NCI-H226 (cell line): ENCODE data around the gene POLL.

ENCODE experiments used
- DNase-seq: peaks from one replicate; pipeline ENCODE4 v3.0.0-alpha.2; 2015

POLL gene

GRCh38 chr10:101559596-101560297 is 28.3 kb downstream of the POLL start:
- no peak for DNase-seq

- DNase-seq, result no peak
Measured at GRCh38 chr10:101558671-101559595, 29.1 kb downstream of the POLL start.

DNA sequence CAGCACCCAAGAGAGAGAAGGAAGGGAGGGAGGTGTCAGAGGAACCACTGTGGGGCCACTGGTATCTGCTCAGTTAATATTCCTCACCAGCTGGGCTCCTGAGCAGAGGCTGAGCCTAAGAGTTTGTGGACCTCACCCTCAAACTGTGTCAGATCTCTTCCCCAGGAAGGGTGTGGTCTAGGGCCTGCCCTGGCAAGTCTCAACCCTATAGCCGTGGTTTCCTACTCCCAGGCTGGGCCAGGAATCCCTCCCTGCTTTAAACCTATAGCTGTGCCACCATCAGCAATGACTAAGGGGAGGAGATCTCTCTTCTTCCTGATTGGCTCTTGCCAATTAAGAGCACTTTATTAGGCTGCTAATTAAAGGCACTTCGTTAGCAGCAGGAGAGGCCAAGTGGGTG is 29.9 kb downstream of the POLL start:
- peak; percentile 35 for DNase-seq

DNA sequence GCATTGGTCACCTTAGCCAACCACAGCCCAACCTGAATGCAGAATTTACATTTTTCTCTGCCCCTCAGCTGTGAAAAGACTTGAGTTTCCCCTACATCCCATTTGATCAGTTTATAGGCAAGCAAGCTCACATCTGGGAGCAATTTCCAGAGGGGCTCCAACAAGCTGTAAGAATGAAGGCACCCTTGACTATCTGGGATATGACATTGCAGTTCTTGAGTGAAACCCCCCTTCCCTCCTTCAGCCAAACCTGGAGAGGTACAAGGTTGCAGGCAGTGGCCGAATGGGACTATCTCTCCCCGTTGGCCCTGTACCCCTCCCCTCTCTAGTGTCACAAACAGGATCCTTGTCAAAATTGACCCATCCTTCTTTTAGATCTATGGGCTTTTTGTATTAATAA is 30.5 kb downstream of the POLL start:
- no peak for DNase-seq

- no peak for DNase-seq
Measured at GRCh38 chr10:101552442-101552841, 35.6 kb downstream of the POLL start.

DNA sequence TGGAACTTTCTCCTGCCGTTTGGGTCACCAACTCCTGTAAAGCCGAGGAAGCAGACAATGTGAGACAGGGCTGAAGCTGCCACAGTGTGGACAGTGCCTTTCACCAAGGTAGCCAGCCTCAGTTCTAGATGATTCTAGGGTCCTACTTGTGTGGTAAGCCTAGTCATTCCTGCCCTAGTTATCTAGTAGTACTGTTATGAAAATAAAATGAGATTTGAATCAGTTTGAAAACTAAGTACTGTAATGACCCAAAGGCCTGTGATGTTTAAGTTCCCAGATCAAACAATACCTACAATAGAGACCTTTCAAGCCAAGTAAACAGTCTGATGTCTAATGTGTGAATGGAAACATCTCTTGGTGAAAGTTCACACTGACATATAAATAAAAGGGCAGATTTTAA is 37.1 kb downstream of the POLL start:
- DNase-seq, result no peak

DNA sequence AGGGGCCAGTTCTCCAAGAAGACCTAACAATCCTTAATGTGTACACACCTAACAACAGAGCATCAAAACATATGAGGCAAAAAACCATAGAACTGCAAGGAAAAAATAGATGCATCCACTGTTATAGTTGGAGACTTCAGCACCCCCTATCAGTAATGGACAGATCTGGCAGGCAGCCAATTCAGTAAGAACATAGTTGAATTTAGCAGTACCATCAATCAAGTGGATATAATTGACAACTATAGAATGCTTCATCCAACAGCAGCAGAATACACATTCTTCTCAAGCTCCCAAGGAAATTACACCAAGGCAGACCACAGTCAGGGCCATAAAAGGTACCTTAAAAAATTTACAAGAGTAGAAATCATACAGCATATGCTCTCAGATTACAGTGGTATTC is 42.2 kb downstream of the POLL start:
- no peak for DNase-seq

DNA sequence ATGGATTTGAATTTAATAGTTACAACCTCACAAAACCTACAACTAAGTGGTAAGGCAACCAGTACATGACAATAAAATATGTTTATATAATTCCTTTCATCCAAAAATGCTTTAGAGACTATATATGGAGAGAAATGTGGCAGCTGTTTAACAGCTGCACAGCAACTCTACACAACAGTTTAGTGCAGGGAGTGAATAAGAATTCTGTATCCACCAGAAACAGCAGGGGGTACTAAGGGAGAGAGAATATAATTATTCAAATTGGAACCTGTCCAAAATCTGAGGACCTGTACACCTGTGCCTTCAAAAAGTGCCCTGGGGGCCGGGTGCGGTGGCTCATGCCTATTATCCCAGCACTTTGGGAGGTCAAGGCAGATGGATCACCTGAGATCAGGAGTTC is 49.6 kb downstream of the POLL start:
- DNase-seq, result no peak

GRCh38 chr10:101536800-101537199 is 51.3 kb downstream of the POLL start:
- no peak for DNase-seq

DNA sequence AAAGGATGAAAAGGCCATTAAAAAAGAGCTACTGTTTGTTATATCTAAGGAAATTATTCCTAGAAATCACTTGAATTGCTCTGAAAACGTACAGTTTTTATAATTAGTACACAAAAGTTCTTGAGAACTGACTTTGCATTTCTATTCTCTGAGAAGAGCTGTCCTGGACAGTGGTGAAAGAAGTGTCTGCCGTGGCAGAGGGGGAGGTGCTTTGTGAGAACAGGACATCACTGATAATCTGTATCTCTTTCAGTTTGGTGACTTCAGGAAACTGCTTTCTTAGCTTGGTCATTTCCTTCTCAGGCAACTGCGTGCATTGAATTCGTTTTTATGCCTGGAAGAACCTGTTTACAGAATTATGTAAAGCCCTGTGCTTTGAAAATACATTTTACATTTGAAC is 52.1 kb downstream of the POLL start:
- no peak for DNase-seq

DNA sequence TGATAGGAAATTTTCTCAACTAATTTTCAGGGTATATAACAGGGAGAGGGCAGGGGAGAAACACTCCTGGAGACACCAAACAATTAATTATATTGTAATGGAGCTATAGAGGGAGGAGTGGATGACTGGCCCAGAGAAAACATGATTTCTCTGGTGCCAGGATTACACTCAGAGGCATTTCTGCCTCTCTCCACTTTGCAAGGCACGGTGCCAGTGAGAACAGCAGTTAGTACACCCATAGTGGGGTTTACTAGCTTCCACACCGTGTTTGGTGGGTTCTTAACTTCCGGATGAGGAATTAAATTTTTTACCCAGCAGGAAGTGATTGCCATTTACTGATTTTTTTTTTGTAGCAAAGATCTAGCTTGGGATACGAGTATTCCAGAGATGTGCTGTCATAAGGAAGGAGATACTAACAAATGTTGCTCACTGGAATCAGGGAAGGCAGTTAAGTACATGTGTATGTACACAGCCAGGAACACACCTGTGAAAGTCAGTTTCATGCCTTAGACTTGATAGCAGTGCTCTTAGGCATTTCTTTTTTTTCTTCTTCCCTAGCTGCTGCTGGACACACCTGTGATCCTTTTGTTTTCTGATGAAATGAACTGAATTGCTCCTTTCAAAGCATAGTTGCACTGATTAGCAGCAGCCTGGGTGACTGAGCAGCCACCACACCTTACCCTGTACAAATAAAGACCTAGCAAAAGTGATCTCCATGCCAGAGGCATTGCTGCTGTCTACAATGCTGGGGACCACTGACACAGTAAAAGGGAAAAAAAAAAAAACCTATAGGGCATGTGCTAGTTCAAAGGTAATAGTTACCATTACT is 58.1 kb downstream of the POLL start:
- no peak for DNase-seq

DNA sequence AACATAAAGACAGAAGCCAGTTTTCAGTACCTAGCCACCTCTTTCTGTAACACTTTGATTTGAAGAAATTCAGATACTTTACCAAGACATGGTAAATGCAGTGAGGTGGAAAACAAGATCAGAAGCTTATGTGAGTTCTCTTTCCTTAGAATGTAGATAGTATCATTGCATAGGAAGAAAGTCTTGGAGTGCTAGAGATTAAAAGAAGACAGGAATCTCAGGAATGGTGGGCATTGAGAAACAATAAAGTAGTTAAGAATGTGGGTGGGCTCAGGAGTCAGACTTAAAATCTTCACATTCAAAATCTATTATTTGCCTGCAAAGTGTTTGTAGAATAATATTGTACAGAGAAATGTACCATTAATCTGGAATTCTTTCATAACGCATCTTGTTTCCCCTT is 58.9 kb downstream of the POLL start:
- DNase-seq, result no peak
